GM19023 (cell line): ENCODE results near the gene FAM3D.

Source experiments
- ATAC-seq: cut with Tn5 transposase; IDR thresholded peaks from one replicate; pipeline ENCODE4 v1.9.1; 2021; ENCODE audit warnings: mild to moderate bottlenecking, moderate library complexity; ENCODE audit not compliant: unreplicated experiment

Gene FAM3D

GRCh38 chr3:58629629-58630028, 36.9 kb downstream of the FAM3D start:
- ATAC-seq, result no peak

- no peak for ATAC-seq
Measured at GRCh38 chr3:58628823-58629562, 37.6 kb downstream of the FAM3D start.

GRCh38 chr3:58627941-58628340, 38.6 kb downstream of the FAM3D start:
- no peak for ATAC-seq

- ATAC-seq, result no peak
Measured at GRCh38 chr3:58627570-58627885, 39.0 kb downstream of the FAM3D start.

- no peak for ATAC-seq
Measured at GRCh38 chr3:58626841-58627569, 39.6 kb downstream of the FAM3D start.

- no peak for ATAC-seq
Measured at GRCh38 chr3:58625196-58625824, 41.3 kb downstream of the FAM3D start.

GRCh38 chr3:58624550-58624949, 42.0 kb downstream of the FAM3D start:
- no peak for ATAC-seq

- ATAC-seq, result no peak
Measured at GRCh38 chr3:58623961-58624360, 42.6 kb downstream of the FAM3D start.

GRCh38 chr3:58623478-58623877, 43.1 kb downstream of the FAM3D start:
- no peak for ATAC-seq

GRCh38 chr3:58622892-58623291, 43.7 kb downstream of the FAM3D start:
- ATAC-seq, result no peak

GRCh38 chr3:58622436-58622835, 44.1 kb downstream of the FAM3D start:
- no peak for ATAC-seq

GRCh38 chr3:58621086-58621830, 45.3 kb downstream of the FAM3D start:
- no peak for ATAC-seq

GRCh38 chr3:58620421-58620820, 46.2 kb downstream of the FAM3D start:
- no peak for ATAC-seq

- ATAC-seq, result no peak
Measured at GRCh38 chr3:58617338-58617761, 49.2 kb downstream of the FAM3D start.

- no peak for ATAC-seq
Measured at GRCh38 chr3:58613236-58614132, 53.1 kb downstream of the FAM3D start.

GRCh38 chr3:58612830-58613229, 53.7 kb downstream of the FAM3D start:
- no peak for ATAC-seq

- no peak for ATAC-seq
Measured at GRCh38 chr3:58609990-58610389, 56.6 kb downstream of the FAM3D start.

- no peak for ATAC-seq
Measured at GRCh38 chr3:58608648-58609047, 57.9 kb downstream of the FAM3D start.

GRCh38 chr3:58607816-58608215, 58.8 kb downstream of the FAM3D start:
- ATAC-seq, result no peak

- ATAC-seq, result no peak
Measured at GRCh38 chr3:58606693-58607092, 59.9 kb downstream of the FAM3D start.
